HL-60 (cell line): ENCODE data around the gene FAM174C.

ENCODE experiments used
- GABPA ChIP-seq: IDR thresholded peaks from 2 replicates; pipeline ENCODE4 v1.6.1; 2012; ENCODE audit warnings: low read depth
- POLR2AphosphoS5 ChIP-seq: IDR thresholded peaks from 2 replicates; pipeline ENCODE4 v1.6.1; 2012; ENCODE audit warnings: low read depth
- REST ChIP-seq: IDR thresholded peaks from 2 replicates; pipeline ENCODE4 v1.6.1; 2012; ENCODE audit warnings: low read depth; ENCODE audit not compliant: insufficient replicate concordance
- SPI1 ChIP-seq: IDR thresholded peaks from 2 replicates; pipeline ENCODE4 v1.6.1; 2012; ENCODE audit warnings: low read depth, mild to moderate bottlenecking, borderline replicate concordance
- TF ChIP-seq, protein P1 (sequence below): IDR thresholded peaks from one replicate; pipeline ENCODE4 v1.5.1; 2011; ENCODE audit warnings: low read length, control low read depth, inconsistent platforms; ENCODE audit not compliant: insufficient read depth

DNA sequence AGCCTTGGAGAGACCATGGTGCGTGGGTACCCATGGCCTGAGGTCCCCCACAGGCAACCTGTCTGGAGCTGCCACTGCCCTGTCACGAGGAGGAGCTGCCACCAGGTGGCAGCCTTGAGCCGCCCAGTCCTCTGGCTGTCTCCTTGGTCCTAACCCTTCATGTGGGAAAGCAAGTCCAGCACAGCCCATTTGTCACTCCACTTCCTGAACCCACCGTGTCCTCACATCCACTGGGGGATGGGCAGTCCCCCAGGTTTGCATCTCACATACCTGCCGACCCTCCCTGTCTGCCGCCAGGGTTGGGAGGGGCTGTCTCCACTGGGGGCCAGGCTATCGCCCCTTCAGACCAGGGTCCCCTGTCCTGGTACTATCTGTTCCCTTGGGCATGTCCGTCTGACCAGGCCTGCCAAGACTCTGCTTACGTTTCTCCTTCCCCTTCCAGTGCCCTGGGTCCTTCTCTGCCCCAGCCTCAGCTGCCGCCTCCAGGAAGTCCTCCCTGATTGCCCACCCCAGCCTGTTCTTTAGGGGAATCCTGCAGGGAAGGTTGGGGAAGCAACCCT, 4.5 kb downstream of the FAM174C start:
- TF ChIP-seq, protein P1, sequence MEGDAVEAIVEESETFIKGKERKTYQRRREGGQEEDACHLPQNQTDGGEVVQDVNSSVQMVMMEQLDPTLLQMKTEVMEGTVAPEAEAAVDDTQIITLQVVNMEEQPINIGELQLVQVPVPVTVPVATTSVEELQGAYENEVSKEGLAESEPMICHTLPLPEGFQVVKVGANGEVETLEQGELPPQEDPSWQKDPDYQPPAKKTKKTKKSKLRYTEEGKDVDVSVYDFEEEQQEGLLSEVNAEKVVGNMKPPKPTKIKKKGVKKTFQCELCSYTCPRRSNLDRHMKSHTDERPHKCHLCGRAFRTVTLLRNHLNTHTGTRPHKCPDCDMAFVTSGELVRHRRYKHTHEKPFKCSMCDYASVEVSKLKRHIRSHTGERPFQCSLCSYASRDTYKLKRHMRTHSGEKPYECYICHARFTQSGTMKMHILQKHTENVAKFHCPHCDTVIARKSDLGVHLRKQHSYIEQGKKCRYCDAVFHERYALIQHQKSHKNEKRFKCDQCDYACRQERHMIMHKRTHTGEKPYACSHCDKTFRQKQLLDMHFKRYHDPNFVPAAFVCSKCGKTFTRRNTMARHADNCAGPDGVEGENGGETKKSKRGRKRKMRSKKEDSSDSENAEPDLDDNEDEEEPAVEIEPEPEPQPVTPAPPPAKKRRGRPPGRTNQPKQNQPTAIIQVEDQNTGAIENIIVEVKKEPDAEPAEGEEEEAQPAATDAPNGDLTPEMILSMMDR: peak; percentile 97
- TF ChIP-seq REST (no peak), POLR2AphosphoS5 (no peak), GABPA (no peak), SPI1 (no peak)
